Jurkat, Clone E6-1 (cell line): ENCODE measurements around the gene TMEM114. TPM values are rescaled to one million over a fixed set of nuclear protein-coding genes. Genes with fewer than 3 reads are reported as not detected.

Experiments used
- DNase-seq: peaks from one replicate; pipeline ENCODE4 v3.0.0-alpha.2; 2011; ENCODE audit warnings: low read depth, low spot score
- H3K4me3 ChIP-seq: 2 replicates; pipeline ENCODE4 v1.5.1; 2011; ENCODE audit warnings: mild to moderate bottlenecking, low read length, control low read depth, moderate library complexity
- polyA plus RNA-seq: library from polyadenylated mRNA; unstranded; fragments of >200 nt; gene quantifications from one replicate; pipeline ENCODE4 v1.2.1, GENCODE V29; 2012; ENCODE audit warnings: missing spikeins; ENCODE audit not compliant: insufficient read length, insufficient read depth

Gene TMEM114
- polyA plus RNA-seq: not detected

DNA sequence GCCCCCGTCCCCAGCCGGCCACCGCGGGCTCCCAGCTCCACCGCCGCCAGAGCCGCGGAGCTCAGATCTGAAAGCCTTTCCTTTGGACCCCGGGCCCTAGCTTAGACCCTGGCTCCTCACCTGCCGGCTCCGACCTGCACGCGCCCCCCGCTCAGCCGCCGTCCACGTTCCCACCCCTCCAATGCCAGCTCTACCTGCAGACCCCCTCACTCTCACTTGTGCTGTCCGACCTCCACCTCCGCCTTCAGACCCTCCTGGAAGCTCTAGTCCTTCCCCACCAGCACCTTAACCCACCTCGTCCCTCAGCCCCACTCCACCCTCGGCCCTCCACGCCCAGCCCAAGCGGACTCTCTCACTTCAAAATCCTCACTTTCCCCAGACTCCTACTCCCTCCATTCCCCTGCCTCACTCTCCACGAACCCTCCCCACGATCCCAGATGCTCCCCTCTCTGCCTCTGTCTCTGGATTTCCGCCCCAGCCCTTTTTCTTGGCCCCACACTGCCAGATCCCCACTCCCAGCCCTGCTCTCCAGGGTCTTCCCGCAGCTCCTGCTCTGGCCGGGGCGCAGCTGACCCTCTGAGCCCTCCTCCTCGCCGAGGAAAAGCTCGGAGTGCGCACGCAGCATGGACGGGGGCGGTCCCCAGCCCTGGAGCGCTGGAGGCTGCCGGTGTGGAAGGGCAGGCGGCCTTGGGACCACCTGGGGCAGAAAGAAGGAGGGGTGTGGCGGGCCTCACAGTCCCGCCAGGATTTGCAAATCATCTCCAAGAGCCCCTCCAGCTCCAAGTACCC lies at the start of gene TMEM114:
TMEM114 (minus strand) TSS at position 612 of the 789 bp plus-strand sequence. CDS start 673 bp downstream, outside the sequence.
- DNase-seq: no peak
- H3K4me3 ChIP-seq: no peak within 1 kb of the TSS

DNA sequence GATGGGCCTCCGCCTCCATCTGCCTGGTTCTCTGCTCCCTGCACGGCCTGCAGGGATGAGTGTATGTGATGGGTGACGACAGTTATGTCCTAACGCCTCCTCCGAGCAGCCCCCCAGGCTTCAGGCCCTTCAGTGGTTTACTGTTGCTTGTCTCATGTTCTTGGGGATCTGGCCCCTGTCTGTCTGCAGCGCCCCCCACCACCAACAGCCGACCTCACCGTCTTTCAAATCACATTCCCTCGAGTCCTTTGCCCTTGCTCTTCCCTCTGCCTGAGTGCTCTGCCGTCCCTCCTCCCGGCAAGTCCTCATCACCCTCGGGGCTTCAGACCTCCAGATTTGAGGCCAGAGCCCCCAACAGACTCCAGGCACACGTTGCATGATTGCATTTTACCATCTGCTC lies 49.4 kb upstream of the TMEM114 start:
- H3K4me3 ChIP-seq: no peak overlapping the region
- no peak for DNase-seq

DNA sequence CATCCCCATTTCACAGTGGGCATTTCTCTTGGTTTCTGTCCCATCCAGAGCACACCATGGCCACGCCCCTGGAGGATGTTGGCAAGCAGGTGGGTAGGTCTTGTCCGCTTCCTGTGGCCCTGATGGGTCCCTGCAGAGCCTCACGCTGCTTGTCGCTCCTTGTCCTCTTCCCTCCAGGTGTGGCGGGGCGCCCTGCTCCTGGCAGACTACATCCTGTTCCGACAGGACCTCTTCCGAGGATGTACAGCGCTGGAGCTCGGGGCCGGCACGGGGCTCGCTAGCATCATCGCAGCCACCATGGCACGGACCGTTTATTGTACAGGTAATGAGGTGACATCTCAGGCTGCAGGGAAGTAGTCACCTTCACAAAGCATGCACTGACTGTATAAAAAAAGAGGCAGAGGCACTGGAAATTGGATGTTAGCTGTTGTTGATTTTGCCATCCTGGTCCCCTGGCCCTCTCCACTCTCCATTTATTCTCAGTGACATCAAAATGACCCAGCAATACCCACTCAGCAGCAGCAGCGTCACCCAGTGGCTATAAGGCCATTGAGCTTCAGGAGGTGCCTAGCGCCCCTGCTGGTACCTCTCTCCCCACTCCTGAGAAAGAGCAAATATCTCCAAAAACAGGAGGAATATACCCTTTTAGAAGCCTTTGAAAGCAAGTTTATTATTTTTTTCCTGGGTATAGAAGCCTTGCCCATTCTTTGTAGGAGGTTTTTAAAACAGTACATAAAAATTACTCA lies 44.9 kb upstream of the TMEM114 start:
- no peak for DNase-seq
- no peak overlapping the region for H3K4me3 ChIP-seq

DNA sequence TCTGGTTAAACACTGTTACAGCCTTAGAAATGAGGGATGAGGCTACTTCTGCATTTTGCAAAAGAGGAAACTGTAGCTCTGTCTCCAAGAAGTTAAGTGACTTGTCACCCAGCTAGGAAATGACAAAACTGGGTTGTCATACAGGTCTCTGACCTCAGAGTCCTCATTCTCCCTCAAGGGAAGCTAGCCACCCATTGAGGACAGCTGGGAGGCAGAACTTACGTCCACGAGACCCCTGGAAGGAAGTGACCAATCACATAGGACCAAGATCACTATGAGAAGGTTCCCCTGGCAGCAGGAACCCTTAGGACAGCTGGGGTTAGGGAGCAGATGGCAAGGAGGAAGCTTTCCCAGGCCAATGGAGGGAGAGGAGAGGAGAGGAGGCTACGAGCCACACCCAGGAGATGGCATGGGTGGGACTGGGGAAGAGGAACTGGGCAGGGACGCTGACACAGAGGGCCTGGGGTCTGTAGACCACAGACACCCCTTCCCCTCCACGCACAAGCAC lies 42.4 kb upstream of the TMEM114 start:
- no peak for DNase-seq
- no peak overlapping the region for H3K4me3 ChIP-seq

DNA sequence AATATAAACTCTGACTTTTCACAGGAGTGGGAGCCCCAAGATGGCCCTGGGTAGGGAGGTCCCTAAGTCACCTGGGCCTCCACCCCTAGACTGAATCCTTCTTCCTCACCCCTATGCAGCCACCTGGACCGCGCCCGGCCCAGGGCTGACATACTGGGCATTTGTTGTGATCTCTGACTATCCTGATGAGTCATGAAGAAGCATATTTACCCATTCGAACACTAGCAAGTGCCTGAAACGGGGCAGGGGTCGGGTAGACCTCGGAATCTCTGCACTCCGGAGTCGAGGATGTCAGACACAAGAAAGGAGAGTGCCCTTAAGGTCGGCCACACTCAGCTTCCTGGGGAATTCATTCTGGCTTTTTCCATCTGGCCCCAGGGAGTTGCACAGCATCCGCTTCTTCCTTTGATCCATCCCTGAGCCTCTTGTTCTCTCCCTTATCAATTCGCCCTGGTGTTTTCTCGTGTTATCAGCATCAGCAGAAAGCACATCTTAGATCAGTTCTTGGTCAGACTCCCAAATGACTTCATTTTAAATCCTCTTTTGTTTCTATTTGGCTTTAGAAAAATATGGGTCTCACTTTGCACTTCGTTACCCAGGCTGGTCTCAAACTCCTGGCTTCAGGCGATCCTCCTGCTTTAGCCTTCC lies 41.6 kb upstream of the TMEM114 start:
- no peak overlapping the region for H3K4me3 ChIP-seq
- DNase-seq: no peak

DNA sequence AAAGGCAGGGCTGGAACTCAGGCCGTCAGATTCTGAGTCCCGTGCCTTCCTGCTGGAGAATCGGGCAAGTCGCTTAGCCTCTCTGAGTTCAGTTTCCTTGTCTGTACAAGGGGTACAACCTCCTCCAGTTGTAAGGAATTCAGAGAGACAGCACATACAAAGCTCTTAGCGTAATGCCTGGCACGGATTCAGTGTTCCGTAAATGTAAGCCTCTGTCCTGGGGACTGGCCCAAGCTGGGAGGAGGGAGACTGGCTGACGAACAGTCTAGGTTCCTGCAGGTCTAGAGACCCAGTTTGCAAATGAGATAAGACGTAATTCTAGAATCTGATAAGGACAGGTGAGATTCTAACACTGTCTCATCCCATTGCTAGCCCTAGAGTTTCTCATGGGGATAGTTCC lies 41.1 kb upstream of the TMEM114 start:
- no peak for DNase-seq
- H3K4me3 ChIP-seq: no peak overlapping the region

DNA sequence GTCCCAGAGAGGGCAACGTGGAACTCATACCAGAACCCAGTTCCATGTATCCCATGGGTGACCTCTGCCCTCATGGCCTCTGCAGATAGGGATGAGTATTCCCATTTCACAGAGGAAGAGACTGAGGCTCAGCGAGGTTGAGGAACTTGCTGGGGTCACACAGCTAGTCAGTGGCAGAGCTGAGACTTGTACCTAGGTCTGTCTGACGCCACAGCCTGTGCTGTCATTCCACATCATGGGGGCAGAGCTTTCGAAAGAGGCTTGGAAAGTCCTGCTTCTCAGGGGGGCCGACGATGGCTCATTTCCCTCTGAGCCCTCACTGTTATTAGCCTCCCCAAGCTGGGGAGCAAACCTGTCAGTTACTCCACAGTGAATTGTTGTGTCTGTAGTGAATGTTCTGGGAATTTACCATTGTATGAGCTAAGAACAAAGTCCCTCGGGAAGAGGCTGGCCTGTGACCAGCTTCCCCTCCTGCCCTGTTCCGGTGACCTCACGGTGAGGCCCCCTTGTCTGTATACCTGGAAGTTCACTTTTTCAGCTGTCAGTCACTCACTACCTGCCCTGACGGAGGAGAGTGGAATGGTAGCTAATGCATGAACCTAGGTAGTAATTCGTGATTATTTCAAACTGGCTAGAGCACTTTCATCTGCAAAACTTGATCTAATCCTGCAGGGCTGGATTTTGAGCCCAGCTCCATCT lies 40.1 kb upstream of the TMEM114 start:
- no peak overlapping the region for H3K4me3 ChIP-seq
- no peak for DNase-seq

DNA sequence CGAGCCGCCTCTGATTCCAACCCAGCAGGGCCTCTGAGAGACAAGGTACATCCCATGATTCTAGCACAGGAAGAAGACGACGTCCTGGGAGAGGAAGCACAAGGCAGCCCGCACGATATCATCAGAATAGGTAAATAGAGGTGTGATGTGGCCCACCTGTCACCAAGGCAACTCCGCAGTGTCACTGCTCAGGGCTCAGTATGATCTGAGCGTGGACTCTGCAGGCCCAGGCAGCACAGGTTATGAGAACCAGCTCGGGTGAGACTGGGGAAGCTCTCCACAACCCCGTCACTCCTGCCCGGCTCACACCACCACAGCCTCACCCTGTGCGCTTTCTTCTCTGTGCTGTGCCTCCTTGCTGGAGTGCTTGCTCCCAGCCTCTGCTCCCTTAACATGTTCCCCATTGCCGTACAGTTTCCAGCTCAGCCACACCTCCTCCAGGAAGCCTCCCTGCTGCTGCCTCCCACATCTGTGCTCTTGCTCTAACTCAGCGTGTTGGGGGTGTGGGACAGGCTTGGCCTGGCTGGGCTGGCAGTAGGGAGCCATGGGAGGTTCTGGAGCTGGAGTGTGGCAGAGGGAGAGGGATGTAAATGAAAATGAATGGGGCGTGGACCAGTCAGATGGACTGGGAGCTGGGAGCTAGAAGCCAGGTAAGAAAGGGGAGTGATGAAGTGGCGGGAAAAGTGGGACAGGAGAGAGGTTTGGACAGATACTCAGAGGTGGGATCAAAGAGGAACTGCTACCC lies 38.8 kb upstream of the TMEM114 start:
- no peak for DNase-seq
- no peak overlapping the region for H3K4me3 ChIP-seq

DNA sequence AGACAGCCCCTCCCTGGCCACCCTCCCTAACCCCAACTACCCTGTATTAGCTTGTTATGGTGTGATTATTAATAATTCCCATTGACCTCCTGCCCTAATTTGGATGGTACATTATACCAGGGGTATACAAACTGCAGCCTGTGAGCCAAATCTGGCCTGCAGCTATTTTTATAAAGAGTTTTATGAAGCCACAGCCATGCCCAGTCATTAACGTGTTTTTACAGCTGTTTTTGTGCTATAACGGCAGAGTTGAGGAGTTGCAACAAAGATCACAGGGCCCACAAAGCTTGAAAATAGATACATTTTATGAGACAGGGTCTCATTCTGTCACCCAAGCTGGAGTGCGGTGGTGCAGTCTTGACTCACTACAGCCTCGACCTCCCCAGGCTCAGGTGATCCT lies 37.1 kb upstream of the TMEM114 start:
- no peak overlapping the region for H3K4me3 ChIP-seq
- DNase-seq: no peak

DNA sequence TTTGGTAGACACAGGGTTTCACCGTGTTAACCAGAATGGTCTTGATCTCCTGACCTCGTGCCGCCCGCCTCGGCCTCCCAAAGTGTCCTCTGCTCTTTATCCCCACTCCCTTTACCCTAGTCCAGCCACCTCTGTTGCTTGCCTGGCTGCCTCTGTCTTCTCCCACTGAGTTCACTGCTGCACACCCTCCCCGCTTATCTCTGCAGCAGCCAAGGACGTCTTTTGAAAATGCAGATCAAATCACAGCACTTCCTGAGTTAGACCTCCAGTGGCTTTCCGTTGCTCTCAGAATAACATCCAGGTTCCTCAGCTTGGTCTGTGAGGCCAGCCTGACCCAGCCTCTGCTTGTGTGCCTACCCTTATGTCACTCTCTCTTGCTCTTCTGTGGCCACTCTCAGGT lies 36.6 kb upstream of the TMEM114 start:
- H3K4me3 ChIP-seq: no peak overlapping the region
- no peak for DNase-seq

DNA sequence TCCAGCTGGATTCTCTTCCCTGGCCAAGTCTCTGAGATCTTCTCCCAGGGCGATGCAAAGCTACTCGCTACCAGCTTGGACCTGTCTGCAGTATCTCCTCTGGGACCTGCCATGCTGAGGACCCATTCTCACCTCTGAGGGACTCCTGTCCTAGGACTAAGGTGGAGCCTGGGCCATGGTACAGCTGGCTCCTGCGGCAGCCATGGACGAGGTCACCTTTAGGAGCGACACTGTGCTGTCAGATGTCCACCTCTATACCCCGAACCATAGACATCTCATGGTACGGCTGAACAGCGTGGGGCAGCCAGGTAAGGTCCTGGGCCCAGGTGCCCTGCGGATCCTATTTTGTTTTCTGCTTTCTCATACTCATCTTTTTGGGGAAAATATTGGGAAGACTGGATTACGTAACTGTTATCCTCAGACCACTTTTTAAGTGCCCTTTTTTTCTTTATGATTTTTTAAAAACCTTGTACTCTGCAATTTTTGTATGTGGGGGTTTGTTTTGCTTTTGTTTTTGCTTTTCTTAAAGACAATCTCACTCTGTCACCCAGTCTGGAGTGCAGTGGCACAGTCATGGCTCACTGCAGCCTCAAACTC lies 35.3 kb upstream of the TMEM114 start:
- no peak overlapping the region for H3K4me3 ChIP-seq
- no peak for DNase-seq

DNA sequence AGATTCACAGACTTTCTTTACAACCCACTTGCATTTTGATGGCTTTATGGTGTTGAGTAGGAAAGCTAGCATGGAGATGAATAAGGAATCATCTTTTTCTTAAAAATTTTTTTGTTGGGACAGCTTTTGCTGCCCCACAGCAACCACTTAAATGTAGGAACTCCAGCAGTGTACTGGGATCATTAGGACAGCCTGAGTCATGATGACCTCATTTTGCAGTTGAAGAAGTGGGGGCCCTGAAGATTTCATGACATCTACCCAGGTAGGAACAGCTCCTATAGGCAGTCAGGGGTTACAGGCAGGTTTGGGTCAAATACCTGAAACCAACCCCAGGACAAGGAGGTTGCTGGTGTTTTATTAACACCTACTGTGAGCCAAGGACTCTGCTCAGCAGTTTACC lies 33.3 kb upstream of the TMEM114 start:
- no peak overlapping the region for H3K4me3 ChIP-seq
- DNase-seq: no peak

DNA sequence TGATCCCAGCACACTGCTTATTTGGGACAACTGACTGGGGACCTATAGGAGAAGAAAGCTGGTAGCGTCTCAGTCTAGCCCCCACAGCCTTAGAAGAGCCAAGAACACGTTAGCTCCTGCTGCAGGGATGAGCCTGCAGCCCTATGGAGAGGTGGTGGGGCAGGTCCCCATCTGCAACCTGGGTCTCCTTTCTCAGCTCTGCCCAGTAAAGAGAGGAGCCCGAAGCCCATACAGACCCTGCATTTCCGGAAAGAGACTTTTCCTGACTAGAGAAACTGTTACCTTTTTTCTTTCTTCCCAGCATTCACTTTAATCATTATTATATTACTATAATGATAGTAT lies 32.0 kb upstream of the TMEM114 start:
- DNase-seq: no peak
- H3K4me3 ChIP-seq: peak overlapping the region; percentile 100

DNA sequence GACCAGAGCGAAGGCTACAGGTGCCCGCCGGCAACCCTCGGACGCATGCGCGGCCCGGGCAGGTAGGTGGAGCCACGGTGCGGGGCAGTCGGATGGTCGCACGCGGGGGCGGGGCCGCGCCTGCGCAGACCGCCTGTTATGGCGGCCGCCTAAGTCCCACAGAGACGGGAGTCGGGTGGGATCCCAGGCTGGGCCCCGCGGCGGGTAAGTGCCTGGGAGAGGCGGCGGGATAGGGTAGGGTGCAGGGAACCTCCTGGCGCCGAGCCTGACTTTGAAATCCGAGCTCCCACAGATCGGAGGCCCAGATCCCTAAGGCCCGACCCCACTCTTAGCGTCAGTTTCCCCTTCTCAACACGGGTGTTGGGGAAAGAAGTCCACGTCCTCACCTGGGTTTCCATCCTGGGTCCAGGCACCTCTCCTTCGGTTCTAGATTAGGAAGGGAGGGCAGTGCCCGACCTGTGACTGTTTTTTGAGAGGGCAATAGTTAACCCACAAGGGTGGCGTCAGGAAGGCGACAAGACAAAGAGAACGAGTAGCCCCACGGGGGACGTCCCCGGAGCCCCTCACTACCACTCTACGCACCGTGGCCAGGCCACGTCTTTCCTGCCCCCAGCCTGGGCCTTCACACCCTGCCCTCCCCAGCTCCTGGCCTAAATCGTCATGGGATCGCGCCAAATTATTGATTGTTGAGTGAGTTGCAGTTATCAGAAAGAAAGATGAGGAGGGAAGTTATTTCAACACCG lies 31.4 kb upstream of the TMEM114 start, which contains the start of gene METTL22:
METTL22 (plus strand) TSS at position 127 of the 743 bp plus-strand sequence. CDS start 3,968 bp downstream, outside the sequence.
- peak within 1 kb of the TSS; percentile 100 for H3K4me3 ChIP-seq
- DNase-seq: peak; percentile 69

DNA sequence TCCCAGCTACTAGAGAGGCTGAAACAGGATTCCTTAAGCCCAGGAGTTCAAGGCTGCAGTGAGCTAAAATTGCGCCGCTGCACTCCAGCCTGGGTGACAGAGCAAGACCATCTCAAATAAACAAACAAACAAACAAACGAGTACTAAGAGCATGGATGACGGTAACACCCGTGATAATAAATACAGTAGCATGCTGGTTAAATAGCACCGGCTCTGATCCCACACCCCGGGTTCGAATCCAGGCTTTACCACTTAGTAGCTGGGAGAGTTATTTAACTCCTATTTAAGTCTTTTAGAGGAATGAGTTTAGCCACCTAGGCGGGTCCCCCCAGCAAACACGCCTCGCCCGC lies 30.9 kb upstream of the TMEM114 start:
- DNase-seq: no peak
- H3K4me3 ChIP-seq: peak overlapping the region; percentile 100

DNA sequence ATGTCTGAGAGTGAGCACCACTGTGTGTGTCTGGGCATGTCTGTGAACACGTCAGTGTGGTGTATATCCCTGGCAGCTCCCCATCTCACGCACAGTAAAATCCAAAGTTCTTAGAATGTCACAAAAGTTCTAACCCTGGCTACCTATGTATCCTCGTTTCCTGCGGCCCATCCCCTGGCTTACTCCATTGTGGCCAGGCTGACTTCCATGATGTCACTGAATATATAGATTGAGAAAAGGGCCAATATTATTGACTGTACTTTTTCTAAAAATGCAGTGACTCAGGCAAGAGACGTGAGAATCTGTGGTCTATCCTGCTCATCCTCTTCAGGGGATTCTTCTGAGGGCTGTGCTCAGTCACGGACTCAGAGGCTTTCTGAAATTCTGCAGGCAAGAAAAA lies 30.2 kb upstream of the TMEM114 start:
- DNase-seq: no peak

DNA sequence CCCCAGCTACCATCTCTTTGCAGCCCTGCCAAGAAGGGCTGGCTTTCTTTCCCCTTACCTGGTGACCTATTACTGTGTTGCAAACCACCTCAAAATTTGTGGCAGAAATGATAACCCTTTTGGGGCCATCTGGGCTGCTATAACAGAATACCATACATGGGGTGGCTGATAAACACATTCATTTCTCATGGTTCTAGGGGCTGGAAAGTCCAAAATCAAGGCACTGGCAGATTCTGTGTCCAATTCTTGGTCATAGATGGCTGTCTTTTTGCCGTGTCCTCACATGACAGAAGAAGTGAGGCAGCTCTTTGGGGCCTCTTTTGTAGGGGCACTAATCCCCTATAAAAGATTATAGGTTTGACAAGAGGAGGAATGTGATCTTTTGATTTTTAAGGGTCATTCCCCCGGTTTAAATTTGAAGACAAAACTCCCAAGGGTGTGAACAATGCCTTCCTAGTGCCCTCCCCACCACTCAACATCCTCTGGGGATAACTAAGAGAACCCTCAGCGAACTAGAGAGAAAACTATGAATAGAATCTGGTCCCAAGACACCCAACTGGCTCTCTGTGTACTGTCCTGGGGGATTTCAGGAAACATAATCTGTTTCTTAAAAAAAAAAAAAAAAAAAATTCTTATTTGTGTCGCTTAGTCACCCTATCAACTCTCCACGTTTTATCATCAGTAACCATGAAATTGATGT lies 29.5 kb upstream of the TMEM114 start:
- no peak overlapping the region for H3K4me3 ChIP-seq
- DNase-seq: no peak

More for the DNA sequence above, 30.2 kb upstream of the TMEM114 start:
- H3K4me3 ChIP-seq: no peak overlapping the region
